Measurements from ENCODE around the gene KCNE4. TPM values are rescaled to one million over a fixed set of nuclear protein-coding genes. Genes with fewer than 3 reads are reported as not detected.

Gene KCNE4, protein sequence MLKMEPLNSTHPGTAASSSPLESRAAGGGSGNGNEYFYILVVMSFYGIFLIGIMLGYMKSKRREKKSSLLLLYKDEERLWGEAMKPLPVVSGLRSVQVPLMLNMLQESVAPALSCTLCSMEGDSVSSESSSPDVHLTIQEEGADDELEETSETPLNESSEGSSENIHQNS
- 1 to 10 TPM in 2 of 3 donors, under 1 TPM in 1; 0.55 to 5.8 (median 2.0) TPM for total RNA-seq
- long read RNA-seq, donor 1, partial matches to known transcripts = 3 of 4 reads
- long read RNA-seq, donor 1, other reads (novel, unspliced or antisense) = 1 of 4 reads
- long read RNA-seq, donor 2 = 0 reads

DNA sequence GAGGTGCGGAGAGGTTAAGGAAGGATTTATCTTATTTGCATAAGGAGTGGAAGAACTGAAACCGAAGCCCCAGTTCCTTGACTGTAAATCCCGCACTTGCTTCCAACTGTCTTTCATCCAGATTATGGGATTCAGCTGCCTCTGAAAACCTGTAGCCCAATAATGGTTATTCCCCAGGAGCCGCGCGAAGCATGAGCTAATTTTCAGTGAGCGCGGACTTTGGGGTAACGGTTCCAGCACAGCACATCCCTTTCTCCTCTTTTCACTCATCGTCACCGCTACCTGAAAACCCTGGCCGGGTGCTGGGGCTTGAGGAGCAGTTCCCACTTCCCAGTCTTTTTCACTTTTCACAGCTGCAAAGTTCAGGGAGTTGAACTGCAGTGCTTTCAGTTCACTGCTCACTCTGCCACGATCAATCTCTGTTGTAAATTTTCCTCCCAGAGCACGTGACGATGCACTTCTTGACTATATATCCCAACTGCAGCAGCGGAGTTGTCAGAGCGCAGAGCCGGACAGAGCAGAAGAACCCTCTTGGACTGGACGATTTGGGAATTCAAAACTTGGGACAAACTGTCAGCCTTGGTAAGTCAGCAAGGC, at the start of gene KCNE4:
TSS of gene KCNE4 (plus strand) at position 498 of the 597 bp plus-strand sequence. CDS start 641 bp downstream, outside the sequence.
- DNase-seq (peak in 1 of 3 donors; percentile 42), ATAC-seq (peak; percentile 64)
- Histone ChIP-seq H3K4me1 (ENCODE audit: low read depth) (peaks cover 4% of the 10 kb centered on the region), H3K4me3 (no peak within 1 kb of the TSS), H3K36me3 (ENCODE audit: low read depth) (no peaks in the 10 kb centered on the region), H3K9me3 (no peaks in the 10 kb centered on the region)
- intact Hi-C loops (cut with DNase I, micrococcal nuclease) = no loop called here
- TF ChIP-seq, protein P1, sequence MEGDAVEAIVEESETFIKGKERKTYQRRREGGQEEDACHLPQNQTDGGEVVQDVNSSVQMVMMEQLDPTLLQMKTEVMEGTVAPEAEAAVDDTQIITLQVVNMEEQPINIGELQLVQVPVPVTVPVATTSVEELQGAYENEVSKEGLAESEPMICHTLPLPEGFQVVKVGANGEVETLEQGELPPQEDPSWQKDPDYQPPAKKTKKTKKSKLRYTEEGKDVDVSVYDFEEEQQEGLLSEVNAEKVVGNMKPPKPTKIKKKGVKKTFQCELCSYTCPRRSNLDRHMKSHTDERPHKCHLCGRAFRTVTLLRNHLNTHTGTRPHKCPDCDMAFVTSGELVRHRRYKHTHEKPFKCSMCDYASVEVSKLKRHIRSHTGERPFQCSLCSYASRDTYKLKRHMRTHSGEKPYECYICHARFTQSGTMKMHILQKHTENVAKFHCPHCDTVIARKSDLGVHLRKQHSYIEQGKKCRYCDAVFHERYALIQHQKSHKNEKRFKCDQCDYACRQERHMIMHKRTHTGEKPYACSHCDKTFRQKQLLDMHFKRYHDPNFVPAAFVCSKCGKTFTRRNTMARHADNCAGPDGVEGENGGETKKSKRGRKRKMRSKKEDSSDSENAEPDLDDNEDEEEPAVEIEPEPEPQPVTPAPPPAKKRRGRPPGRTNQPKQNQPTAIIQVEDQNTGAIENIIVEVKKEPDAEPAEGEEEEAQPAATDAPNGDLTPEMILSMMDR (IDR thresholded peaks at IDR 0.05) = no peak

DNA sequence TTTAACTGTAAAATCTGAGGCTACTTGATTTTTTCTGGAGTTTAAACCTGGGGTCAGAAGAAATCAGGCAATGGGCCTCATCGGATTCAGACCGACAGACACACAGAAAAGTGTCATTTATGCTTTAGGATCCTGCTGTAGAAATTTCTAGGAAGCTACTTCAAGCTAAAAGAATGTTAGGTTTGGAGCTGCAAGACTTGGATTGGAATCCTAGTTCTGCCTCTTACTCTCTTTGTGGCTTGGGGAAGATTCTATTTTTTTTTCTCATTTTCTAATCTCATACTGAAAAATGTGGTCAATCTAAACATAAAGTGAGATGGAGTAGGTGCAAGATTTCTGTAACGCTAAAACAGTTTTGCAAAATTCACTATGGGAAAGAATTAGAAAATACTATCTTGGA, 48.8 kb upstream of the KCNE4 start:
- TF ChIP-seq, protein P1 (IDR thresholded peaks at IDR 0.05) = no peak
- no peak for DNase-seq
- no peak overlapping the region for H3K4me3 ChIP-seq
- H3K36me3 ChIP-seq (ENCODE audit: low read depth) = no peaks in the 10 kb centered on the region
- intact Hi-C loops (cut with DNase I, micrococcal nuclease) = no loop called here
- ATAC-seq = no peak
- no peaks in the 10 kb centered on the region for H3K9me3 ChIP-seq
- H3K4me1 ChIP-seq (ENCODE audit: low read depth) = no peaks in the 10 kb centered on the region

DNA sequence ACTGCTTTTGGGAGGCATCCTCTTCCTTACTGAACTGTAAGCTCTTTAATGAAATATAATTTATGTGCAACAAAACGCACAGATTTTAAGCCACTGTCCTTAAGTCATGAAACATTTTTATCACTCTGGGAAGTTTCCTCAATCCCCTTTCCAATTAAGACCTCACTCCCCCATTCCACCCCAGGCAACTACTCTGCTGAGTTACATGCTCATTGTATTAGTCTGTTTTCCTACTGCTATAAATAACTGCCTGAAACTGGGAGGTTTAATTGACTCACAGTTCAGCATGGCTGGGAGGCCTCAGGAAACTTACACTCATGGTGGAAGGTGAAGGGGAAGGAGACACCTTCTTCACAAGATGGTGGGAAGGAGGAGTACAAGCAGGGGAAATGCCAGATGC, 46.5 kb upstream of the KCNE4 start:
- DNase-seq = no peak
- no peaks in the 10 kb centered on the region for H3K36me3 ChIP-seq (ENCODE audit: low read depth)
- TF ChIP-seq, protein P1 (IDR thresholded peaks at IDR 0.05) = no peak
- H3K4me1 ChIP-seq (ENCODE audit: low read depth) = no peaks in the 10 kb centered on the region
- ATAC-seq = no peak
- no peaks in the 10 kb centered on the region for H3K9me3 ChIP-seq
- intact Hi-C loops (cut with DNase I, micrococcal nuclease) = no loop called here
- no peak overlapping the region for H3K4me3 ChIP-seq

DNA sequence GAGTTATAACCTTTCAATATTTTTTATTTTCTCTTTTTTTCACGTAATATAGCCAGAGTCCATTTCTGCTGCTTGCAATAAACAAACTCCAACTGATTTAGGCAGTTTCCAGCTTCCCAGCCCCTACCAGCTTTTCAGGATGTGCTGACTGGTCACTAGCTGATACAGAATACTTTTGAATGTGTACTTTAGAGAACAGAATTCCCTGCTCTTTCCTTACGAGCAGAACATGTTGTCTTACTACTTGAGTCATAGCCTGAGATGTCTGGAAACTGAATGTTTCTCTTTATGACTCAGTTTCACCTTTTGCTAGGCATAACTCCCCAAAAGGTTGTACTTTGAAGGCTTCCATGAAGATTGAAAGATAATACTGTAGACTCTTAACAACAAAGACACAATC, 44.5 kb upstream of the KCNE4 start:
- H3K4me3 ChIP-seq = no peak overlapping the region
- H3K9me3 ChIP-seq = no peaks in the 10 kb centered on the region
- no peaks in the 10 kb centered on the region for H3K36me3 ChIP-seq (ENCODE audit: low read depth)
- no peaks in the 10 kb centered on the region for H3K4me1 ChIP-seq (ENCODE audit: low read depth)
- intact Hi-C loops (cut with DNase I, micrococcal nuclease) = no loop called here
- ATAC-seq (no peak), DNase-seq (no peak)
- TF ChIP-seq, protein P1 (IDR thresholded peaks at IDR 0.05) = no peak

DNA sequence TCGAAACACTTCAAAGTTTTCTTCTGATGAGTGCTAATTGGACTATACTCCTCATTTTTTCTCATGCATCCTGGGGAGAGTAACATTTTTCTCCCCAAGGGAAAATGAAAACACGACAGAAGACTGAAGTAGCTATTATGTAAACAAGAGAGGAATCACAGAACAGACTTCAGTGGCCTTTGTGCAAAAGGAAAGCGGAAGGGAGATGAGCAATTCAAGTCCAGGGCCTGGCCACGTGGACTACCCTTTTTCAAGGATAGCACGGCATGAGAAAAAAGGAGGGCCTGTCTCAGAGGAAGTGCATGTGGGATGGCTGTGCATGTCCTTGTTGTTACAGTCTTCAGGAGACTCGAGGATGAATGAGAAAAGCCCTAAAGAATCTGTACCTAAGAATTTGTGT, 43.8 kb upstream of the KCNE4 start:
- Histone ChIP-seq H3K9me3 (no peaks in the 10 kb centered on the region), H3K4me1 (ENCODE audit: low read depth) (no peaks in the 10 kb centered on the region), H3K4me3 (no peak overlapping the region), H3K36me3 (ENCODE audit: low read depth) (no peaks in the 10 kb centered on the region)
- ATAC-seq = no peak
- intact Hi-C loops (cut with DNase I, micrococcal nuclease) = no loop called here
- DNase-seq = peak in 1 of 3 donors; percentile 11
- TF ChIP-seq, protein P1 (IDR thresholded peaks at IDR 0.05) = no peak

Data from mucosa of descending colon (tissue), 3 donors.